Smooth muscle cell (in vitro differentiated cells): ENCODE measurements around the gene MET. TPM values are rescaled to one million over a fixed set of nuclear protein-coding genes. Genes with fewer than 3 reads are reported as not detected.
A peak's percentile ranks its signal among the peaks of the same experiment; 100 is the strongest.

ENCODE experiments used
- DNase-seq: peaks from one replicate; lab custom pipeline; 2025; ENCODE audit not compliant: unreplicated experiment; lab: John Stamatoyannopoulos, UW
- H2AFZ ChIP-seq: fragments of 200-600 bp; sonication (generic); 2 replicates; pipeline ENCODE4 v1.6.0; 2016; ENCODE audit warnings: antibody characterized with exemption, low read depth, mild to moderate bottlenecking
- H3F3A ChIP-seq: fragments of 200-600 bp; sonication (generic); 2 replicates; pipeline ENCODE4 v1.6.0; 2017; ENCODE audit warnings: antibody characterized with exemption, low read depth
- H3K27ac ChIP-seq: fragments of 200-600 bp; sonication (generic); 2 replicates; pipeline ENCODE4 v1.5.1; 2016; ENCODE audit warnings: low read depth, mild to moderate bottlenecking
- H3K27me3 ChIP-seq: fragments of 200-600 bp; sonication (generic); 2 replicates; pipeline ENCODE4 v1.6.1; 2016; ENCODE audit warnings: low read depth, mild to moderate bottlenecking
- H3K36me3 ChIP-seq: fragments of 200-600 bp; sonication (generic); 2 replicates; pipeline ENCODE4 v1.5.1; 2016; ENCODE audit warnings: low read depth
- H3K4me1 ChIP-seq: fragments of 200-600 bp; sonication (generic); 2 replicates; pipeline ENCODE4 v1.5.1; 2016; ENCODE audit warnings: low read depth
- H3K4me2 ChIP-seq: fragments of 200-600 bp; sonication (generic); 2 replicates; pipeline ENCODE4 v1.6.0; 2016; ENCODE audit warnings: mild to moderate bottlenecking
- H3K4me3 ChIP-seq: fragments of 200-600 bp; sonication (generic); 2 replicates; pipeline ENCODE4 v1.5.1; 2016; ENCODE audit warnings: mild to moderate bottlenecking
- H3K79me2 ChIP-seq: fragments of 200-600 bp; sonication (generic); 2 replicates; pipeline ENCODE4 v1.6.0; 2016; ENCODE audit warnings: low read depth, mild to moderate bottlenecking
- H3K9ac ChIP-seq: fragments of 200-600 bp; sonication (generic); 2 replicates; pipeline ENCODE4 v1.6.0; 2016; ENCODE audit warnings: low read depth
- H3K9me3 ChIP-seq: fragments of 200-600 bp; sonication (generic); replicated peaks from 2 replicates; pipeline ENCODE4 v1.5.1; 2016; ENCODE audit warnings: low read depth
- H4K20me1 ChIP-seq: fragments of 200-600 bp; sonication (generic); 2 replicates; pipeline ENCODE4 v1.6.0; 2016; ENCODE audit warnings: low read depth
- CTCF ChIP-seq: fragments of 200-600 bp; sonication (generic); IDR thresholded peaks from 2 replicates; pipeline ENCODE4 v1.5.1; 2017; ENCODE audit warnings: borderline replicate concordance, mild to moderate bottlenecking, antibody characterized with exemption; ENCODE audit not compliant: insufficient read depth, poor library complexity, severe bottlenecking
- WGBS: methylation state at CpG from one replicate; pipeline ENCODE4 v1.1.7; 2016; ENCODE audit warnings: low lambda C conversion rate; 5-methylcytosine and 5-hydroxymethylcytosine counted together
- polyA plus RNA-seq: library from polyadenylated mRNA; unstranded; fragments of >200 nt; fragmentation: Nextera tagmentation; extraction: Ambion mirVana; gene quantifications from 2 replicates; pipeline ENCODE4 v1.2.1, GENCODE V29; 2016
- total RNA-seq: library from RNA; depleted of rRNA; stranded (reverse); fragments of >200 nt; gene quantifications from 2 replicates; pipeline ENCODE4 v1.2.3, GENCODE V29; 2014

Gene MET
- total and polyA plus RNA-seq, 2 experiments from 2014 or later: 1.2 to 12.0 TPM

GRCh38 chr7:116724560-116725231 lies 52.7 kb downstream of the MET start:
- no peak for DNase-seq
- 89% methylated on average over 5 of the region's 5 CpGs for WGBS

GRCh38 chr7:116726149-116726548 lies 54.2 kb downstream of the MET start:
- H3K36me3 ChIP-seq: no peaks in the 10 kb centered on the region
- DNase-seq: no peak
- H3K9me3 ChIP-seq: no peaks in the 10 kb centered on the region
- no peaks in the 10 kb centered on the region for H3K27me3 ChIP-seq
- no peaks in the 10 kb centered on the region for H3K79me2 ChIP-seq
- no peak for TF ChIP-seq CTCF
- no peaks in the 10 kb centered on the region for H3K4me1 ChIP-seq
- 95% methylated on average over 3 of the region's 3 CpGs for WGBS
- H3K4me3 ChIP-seq: no peak overlapping the region
- H3K9ac ChIP-seq: no peak overlapping the region
- H3K27ac ChIP-seq: no peak overlapping the region
- H2AFZ ChIP-seq: no peak overlapping the region
- no peak overlapping the region for H3K4me2 ChIP-seq
- H3F3A ChIP-seq: no peaks in the 10 kb centered on the region
- H4K20me1 ChIP-seq: no peaks in the 10 kb centered on the region

More at GRCh38 chr7:116724560-116725231, 52.7 kb downstream of the MET start:
- no peak overlapping the region for H3K4me3 ChIP-seq
- peak overlapping the region; percentile 6 for H3K4me2 ChIP-seq
- H3K9me3 ChIP-seq: no peaks in the 10 kb centered on the region
- no peaks in the 10 kb centered on the region for H3F3A ChIP-seq
- H3K36me3 ChIP-seq: no peaks in the 10 kb centered on the region
- H4K20me1 ChIP-seq: no peaks in the 10 kb centered on the region
- H3K4me1 ChIP-seq: no peaks in the 10 kb centered on the region
- no peak overlapping the region for H3K9ac ChIP-seq
- no peaks in the 10 kb centered on the region for H3K27me3 ChIP-seq
- no peak for TF ChIP-seq CTCF
- no peak overlapping the region for H3K27ac ChIP-seq
- no peak overlapping the region for H2AFZ ChIP-seq
- no peaks in the 10 kb centered on the region for H3K79me2 ChIP-seq

GRCh38 chr7:116726713-116727431 lies 54.9 kb downstream of the MET start:
- Histone ChIP-seq H3K4me1 (no peaks in the 10 kb centered on the region), H3K27me3 (no peaks in the 10 kb centered on the region), H3K9me3 (no peaks in the 10 kb centered on the region), H3K36me3 (no peaks in the 10 kb centered on the region), H3K4me2 (no peak overlapping the region), H3K79me2 (no peaks in the 10 kb centered on the region), H3K4me3 (no peak overlapping the region), H4K20me1 (no peaks in the 10 kb centered on the region), H3K9ac (no peak overlapping the region), H2AFZ (no peak overlapping the region), H3F3A (no peaks in the 10 kb centered on the region), H3K27ac (no peak overlapping the region)
- 62% methylated on average over 4 of the region's 4 CpGs for WGBS
- no peak for DNase-seq
- TF ChIP-seq CTCF: no peak
